SK-N-SH treated with all-trans-retinoic acid at 6 μM for 48 hours (cell line): ENCODE results near the gene TSPAN9.

Experiments used
- ATAC-seq: fragments of 200-7000 bp; cut with Tn5 transposase; 3 replicates; pipeline ENCODE4 v1.9.1; 2020; ENCODE audit warnings: mild to moderate bottlenecking, moderate library complexity
- ARNTL ChIP-seq: fragments of 450-650 bp; formaldehyde crosslinking; IDR thresholded peaks from 2 replicates; pipeline ENCODE4 v1.5.0; 2020; ENCODE audit warnings: low read depth, mild to moderate bottlenecking, moderate library complexity, borderline replicate concordance
- BACH2 ChIP-seq: fragments of 250-450 bp; sonication (Bioruptor Pico); IDR thresholded peaks from 2 replicates; pipeline ENCODE4 v1.9.0; 2021; ENCODE audit warnings: mild to moderate bottlenecking, borderline replicate concordance
- CREB5 ChIP-seq: fragments of 250-450 bp; sonication (Bioruptor Pico); IDR thresholded peaks from 2 replicates; pipeline ENCODE4 v1.5.1; 2020; ENCODE audit warnings: low read depth, mild to moderate bottlenecking, moderate library complexity
- CSDC2 ChIP-seq: fragments of 250-450 bp; sonication (Bioruptor Pico); IDR thresholded peaks from 2 replicates; pipeline ENCODE4 v1.5.0; 2020; ENCODE audit warnings: mild to moderate bottlenecking, moderate library complexity
- CSRNP3 ChIP-seq: fragments of 250-450 bp; sonication (Bioruptor Pico); IDR thresholded peaks from 2 replicates; pipeline ENCODE4 v1.5.1; 2021; ENCODE audit warnings: mild to moderate bottlenecking, moderate library complexity
- ESRRG ChIP-seq: fragments of 250-450 bp; sonication (Bioruptor Pico); IDR thresholded peaks from 2 replicates; pipeline ENCODE4 v1.6.1; 2021; ENCODE audit warnings: mild to moderate bottlenecking
- GLIS3 ChIP-seq: fragments of 250-450 bp; sonication (Bioruptor Pico); IDR thresholded peaks from 2 replicates; pipeline ENCODE4 v1.5.0; 2020; ENCODE audit warnings: mild to moderate bottlenecking, moderate library complexity
- ISL1 ChIP-seq: fragments of 250-450 bp; sonication (Bioruptor Pico); IDR thresholded peaks from 2 replicates; pipeline ENCODE4 v2.1.2; 2022; ENCODE audit warnings: mild to moderate bottlenecking, moderate library complexity
- PATZ1 ChIP-seq: fragments of 250-450 bp; sonication (Bioruptor Pico); IDR thresholded peaks from 2 replicates; pipeline ENCODE4 v1.8.0; 2020; ENCODE audit warnings: mild to moderate bottlenecking, moderate library complexity, borderline replicate concordance
- PPARA ChIP-seq: fragments of 250-450 bp; sonication (Bioruptor Pico); IDR thresholded peaks from 2 replicates; pipeline ENCODE4 v1.5.0; 2020; ENCODE audit warnings: mild to moderate bottlenecking, borderline replicate concordance
- SNAI2 ChIP-seq: fragments of 250-450 bp; sonication (Bioruptor Pico); IDR thresholded peaks from 2 replicates; pipeline ENCODE4 v1.5.0; 2020; ENCODE audit warnings: mild to moderate bottlenecking, moderate library complexity
- TCF4 ChIP-seq: fragments of 250-450 bp; sonication (Bioruptor Pico); IDR thresholded peaks from 2 replicates; pipeline ENCODE4 v1.8.0; 2021; ENCODE audit warnings: mild to moderate bottlenecking, moderate library complexity, borderline replicate concordance
- TOX ChIP-seq: fragments of 250-450 bp; sonication (Bioruptor Pico); IDR thresholded peaks from 2 replicates; pipeline ENCODE4 v1.8.0; 2021; ENCODE audit warnings: mild to moderate bottlenecking, moderate library complexity, borderline replicate concordance
- TSHZ2 ChIP-seq: fragments of 250-450 bp; sonication (Bioruptor Pico); IDR thresholded peaks from 2 replicates; pipeline ENCODE4 v1.5.0; 2020; ENCODE audit warnings: mild to moderate bottlenecking, moderate library complexity
- ZC3H10 ChIP-seq: fragments of 250-450 bp; sonication (Bioruptor Pico); IDR thresholded peaks from 2 replicates; pipeline ENCODE4 v1.5.1; 2021; ENCODE audit warnings: mild to moderate bottlenecking, moderate library complexity
- ZFP3 ChIP-seq: fragments of 250-450 bp; sonication (Bioruptor Pico); IDR thresholded peaks from 2 replicates; pipeline ENCODE4 v1.5.0; 2020; ENCODE audit warnings: mild to moderate bottlenecking, moderate library complexity
- ZFP30 ChIP-seq: fragments of 450-650 bp; formaldehyde crosslinking; IDR thresholded peaks from 2 replicates; pipeline ENCODE4 v1.5.0; 2022; ENCODE audit warnings: mild to moderate bottlenecking, moderate library complexity
- ZNF565 ChIP-seq: fragments of 450-650 bp; formaldehyde crosslinking; conservative IDR thresholded peaks from 2 replicates; pipeline ENCODE4 v1.5.0; 2020; ENCODE audit warnings: low read depth, mild to moderate bottlenecking, moderate library complexity
- ZNF70 ChIP-seq: fragments of 450-650 bp; formaldehyde crosslinking; IDR thresholded peaks from 2 replicates; pipeline ENCODE4 v1.5.0; 2020; ENCODE audit warnings: mild to moderate bottlenecking, moderate library complexity
- ZNF8 ChIP-seq: fragments of 450-650 bp; formaldehyde crosslinking; IDR thresholded peaks from 2 replicates; pipeline ENCODE4 v1.5.0; 2020; ENCODE audit warnings: mild to moderate bottlenecking, moderate library complexity

The TSPAN9 gene

GRCh38 chr12:3284405-3284804, 207.2 kb downstream of the TSPAN9 start (continued):
- TF ChIP-seq TSHZ2 (CRISPR knock-in tag): no peak
- TF ChIP-seq ESRRG (CRISPR knock-in tag): no peak
- no peak for TF ChIP-seq TCF4
- no peak for TF ChIP-seq ZC3H10 (CRISPR knock-in tag)
- no peak for TF ChIP-seq ZFP30 (CRISPR knock-in tag)
- no peak for TF ChIP-seq ZFP3
- TF ChIP-seq ARNTL: no peak
- no peak for TF ChIP-seq TOX (CRISPR knock-in tag)

- no peak for ATAC-seq
Observed at GRCh38 chr12:3285570-3285969, 208.4 kb downstream of the TSPAN9 start.

GRCh38 chr12:3288690-3289089, 211.5 kb downstream of the TSPAN9 start:
- no peak for ATAC-seq
- TF ChIP-seq BACH2 (CRISPR knock-in tag) (no peak), ZNF8 (CRISPR knock-in tag) (no peak), ARNTL (no peak)

More at GRCh38 chr12:3285570-3285969, 208.4 kb downstream of the TSPAN9 start:
- no peak for TF ChIP-seq GLIS3 (CRISPR knock-in tag)
- TF ChIP-seq ZFP3: no peak
- no peak for TF ChIP-seq CREB5 (CRISPR knock-in tag)
- TF ChIP-seq ZFP30 (CRISPR knock-in tag): no peak

GRCh38 chr12:3289702-3290101, 212.5 kb downstream of the TSPAN9 start:
- TF ChIP-seq GLIS3 (CRISPR knock-in tag) (no peak), ARNTL (no peak), CSRNP3 (CRISPR knock-in tag) (no peak), BACH2 (CRISPR knock-in tag) (no peak), PPARA (no peak), ZFP30 (CRISPR knock-in tag) (no peak), TCF4 (no peak), ISL1 (CRISPR knock-in tag) (no peak)
- ATAC-seq: no peak

GRCh38 chr12:3291939-3292338, 214.8 kb downstream of the TSPAN9 start:
- TF ChIP-seq PPARA: no peak
- no peak for TF ChIP-seq ARNTL
- no peak for TF ChIP-seq ISL1 (CRISPR knock-in tag)
- ATAC-seq: no peak

- no peak for ATAC-seq
- no peak for TF ChIP-seq ZNF70 (CRISPR knock-in tag)
- TF ChIP-seq ZFP30 (CRISPR knock-in tag): no peak
- no peak for TF ChIP-seq BACH2 (CRISPR knock-in tag)
- TF ChIP-seq TSHZ2 (CRISPR knock-in tag): no peak
- TF ChIP-seq ZC3H10 (CRISPR knock-in tag): no peak
- no peak for TF ChIP-seq PPARA
- no peak for TF ChIP-seq CSDC2 (CRISPR knock-in tag)
- TF ChIP-seq SNAI2 (CRISPR knock-in tag): no peak
- TF ChIP-seq PATZ1: no peak
- TF ChIP-seq TOX (CRISPR knock-in tag): no peak
- TF ChIP-seq GLIS3 (CRISPR knock-in tag): no peak
- TF ChIP-seq ESRRG (CRISPR knock-in tag): no peak
- TF ChIP-seq ZNF565 (CRISPR knock-in tag): no peak
- TF ChIP-seq ISL1 (CRISPR knock-in tag): no peak
Observed at GRCh38 chr12:3292677-3293412, 215.7 kb downstream of the TSPAN9 start.
